Kidney capillary endothelial cell (primary cell): ENCODE measurements around the gene FAM171A2.
A peak's percentile ranks its signal among the peaks of the same experiment; 100 is the strongest.
"Not testable (repeated sequence)": the region's sequence is repeated elsewhere in the genome, so short reads cannot be mapped to it uniquely, and the experiment has no call there.

Source experiments
- DNase-seq: peaks from one replicate; pipeline ENCODE4 v3.0.0-alpha.2; 2018; ENCODE audit warnings: low spot score

The FAM171A2 gene

GRCh38 chr17:44363613-44364159 lies at the start of gene FAM171A2:
TSS of gene FAM171A2 (minus strand) at chr17:44363853. CDS start at chr17:44363714, 139 bp downstream.
- DNase-seq = peak; percentile 44

- no peak for DNase-seq
Measured at GRCh38 chr17:44409309-44410028, 45.8 kb upstream of the FAM171A2 start.

GRCh38 chr17:44408786-44409185 lies 45.1 kb upstream of the FAM171A2 start:
- DNase-seq = no peak

DNA sequence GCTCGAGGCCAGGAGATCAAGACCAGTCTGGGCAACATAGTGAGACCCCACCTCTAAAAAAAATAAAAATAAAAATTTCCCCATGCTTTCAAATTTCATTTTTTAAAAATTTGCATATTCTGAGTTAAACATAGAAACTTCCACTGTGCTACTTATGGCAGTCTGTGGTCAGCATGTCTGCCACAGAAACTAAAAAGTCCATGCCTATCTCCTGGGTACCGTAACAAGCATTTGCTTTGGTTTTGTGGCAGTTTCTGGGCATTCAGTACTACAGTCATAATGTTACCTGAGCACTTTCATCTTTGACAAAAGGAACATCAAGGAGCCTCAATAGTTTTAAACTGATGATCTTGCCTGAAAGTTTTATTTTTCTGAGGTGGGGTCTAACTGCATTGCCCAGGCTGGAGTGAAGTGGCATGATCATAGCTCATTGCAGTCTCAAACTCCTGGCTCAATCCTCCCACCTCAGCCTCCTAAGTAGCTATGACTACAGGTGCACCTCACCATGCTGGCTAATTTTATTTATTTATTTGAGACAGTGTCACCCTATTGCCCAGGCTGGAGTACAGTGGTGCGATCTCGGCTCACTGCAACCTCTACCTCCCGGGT lies 39.0 kb upstream of the FAM171A2 start:
- DNase-seq = no peak

DNA sequence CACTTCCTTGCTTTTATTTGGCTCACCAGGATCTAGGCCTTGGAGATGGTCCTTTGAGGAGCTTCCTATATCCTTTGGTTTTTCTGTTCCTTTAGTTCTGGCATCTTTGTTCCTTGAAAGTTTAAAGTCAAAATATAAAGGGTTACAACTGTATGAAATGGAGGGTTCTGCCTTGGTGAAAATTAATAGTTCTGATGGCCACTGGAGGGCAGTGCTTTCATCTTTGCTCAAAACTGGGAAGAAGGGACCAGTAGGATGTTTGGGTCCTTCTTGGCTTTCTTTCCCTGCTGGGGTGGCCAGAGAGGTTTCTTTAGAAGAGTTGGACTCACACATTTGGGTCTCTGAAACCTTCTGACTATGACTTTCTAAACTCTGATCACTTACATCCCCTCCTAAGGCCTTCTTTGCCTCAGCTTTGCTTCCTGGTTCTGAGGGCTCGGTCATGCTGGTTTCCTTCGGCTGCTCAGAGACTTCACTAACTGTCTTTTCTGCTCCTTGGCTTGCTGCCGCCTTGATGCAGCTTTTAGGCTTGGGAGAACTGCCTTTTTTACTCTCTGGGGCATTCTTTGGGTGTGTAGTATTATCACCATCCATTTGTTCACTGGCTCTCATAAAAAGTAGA lies 36.7 kb upstream of the FAM171A2 start:
- no peak for DNase-seq

GRCh38 chr17:44398692-44399691 lies 35.3 kb upstream of the FAM171A2 start:
- DNase-seq = no peak

DNA sequence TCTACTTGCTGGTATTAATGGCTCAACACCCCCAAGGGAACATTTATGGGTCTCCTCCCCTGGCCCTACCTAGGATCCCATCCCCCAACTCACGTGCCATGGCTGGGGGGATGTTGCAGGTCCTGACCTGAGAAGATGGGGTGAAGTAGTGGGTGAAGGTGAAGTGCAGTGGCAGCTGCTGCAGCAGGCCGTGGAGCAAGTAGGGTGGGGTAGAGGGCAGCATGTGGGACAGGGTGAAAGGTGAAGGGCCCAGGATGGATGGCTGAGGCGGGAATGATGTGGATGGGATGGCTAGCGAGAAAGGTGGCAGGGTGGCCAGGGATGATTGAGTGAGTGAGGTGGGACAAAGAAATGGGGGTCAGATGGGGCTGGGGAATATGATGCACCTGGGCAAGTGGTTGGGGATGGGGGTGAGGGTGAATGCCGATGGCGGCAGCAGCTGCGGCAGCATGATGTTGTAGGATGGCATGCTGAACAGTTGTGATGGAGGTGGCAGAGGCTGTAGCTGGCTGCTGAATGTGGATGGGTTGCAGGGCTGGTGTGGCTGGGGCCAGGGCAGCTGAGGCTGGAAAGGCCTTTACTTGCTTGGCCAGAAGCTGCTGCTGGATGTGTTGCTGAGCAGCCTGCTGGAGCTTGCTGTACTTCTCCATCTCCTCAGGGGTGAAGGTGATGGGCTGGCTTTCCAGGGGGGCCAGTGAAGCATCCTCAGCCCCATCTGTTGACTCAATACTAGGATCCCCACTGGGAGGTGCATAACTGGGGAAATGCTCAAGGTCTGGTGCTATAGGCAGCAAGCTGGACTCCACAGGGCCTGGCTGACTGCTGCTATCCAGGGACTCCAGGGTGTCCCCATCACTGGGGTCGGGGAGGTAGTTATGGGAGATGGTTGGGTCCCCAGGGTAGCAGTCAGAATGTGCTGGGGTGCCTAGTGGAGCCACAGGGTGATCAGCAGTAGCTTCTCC lies 34.1 kb upstream of the FAM171A2 start:
- no peak for DNase-seq

DNA sequence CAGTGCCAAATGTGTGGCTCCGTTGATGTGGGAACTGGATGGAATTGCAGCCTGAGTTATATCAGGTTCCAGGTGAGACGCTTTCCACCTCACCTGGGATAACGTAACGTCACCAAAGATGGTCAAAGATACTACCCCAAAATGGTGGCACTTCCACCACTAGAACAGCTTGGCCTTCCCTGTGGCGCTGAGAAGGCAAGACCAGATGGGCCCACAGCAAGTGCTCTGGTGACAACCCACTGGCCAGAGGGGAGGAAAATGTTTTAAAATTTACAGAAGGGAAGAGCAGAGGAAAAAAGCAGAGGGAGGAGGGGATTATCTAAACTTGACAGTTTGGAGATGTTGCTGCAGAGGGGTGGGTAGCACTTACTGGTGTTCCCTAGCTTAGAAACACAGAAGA lies 33.3 kb upstream of the FAM171A2 start:
- no peak for DNase-seq

DNA sequence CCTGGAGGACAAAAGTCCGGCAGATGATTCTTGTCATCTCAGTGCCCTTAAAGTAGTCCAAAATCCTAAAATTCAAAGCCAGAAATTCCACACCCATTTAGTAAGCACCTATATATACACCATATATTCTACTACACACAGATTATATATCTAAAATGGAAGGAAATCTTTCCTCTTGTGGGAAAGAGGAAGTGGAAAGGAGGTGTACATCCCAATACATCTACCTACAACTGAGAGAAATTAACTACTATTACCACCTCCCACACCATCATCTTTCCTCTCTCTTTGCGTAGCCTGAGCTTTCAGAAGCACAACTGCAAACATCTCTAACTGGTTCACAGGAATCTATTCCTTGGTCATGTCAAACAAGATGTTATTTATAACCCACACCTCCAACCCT lies 31.2 kb upstream of the FAM171A2 start:
- DNase-seq = no peak

DNA sequence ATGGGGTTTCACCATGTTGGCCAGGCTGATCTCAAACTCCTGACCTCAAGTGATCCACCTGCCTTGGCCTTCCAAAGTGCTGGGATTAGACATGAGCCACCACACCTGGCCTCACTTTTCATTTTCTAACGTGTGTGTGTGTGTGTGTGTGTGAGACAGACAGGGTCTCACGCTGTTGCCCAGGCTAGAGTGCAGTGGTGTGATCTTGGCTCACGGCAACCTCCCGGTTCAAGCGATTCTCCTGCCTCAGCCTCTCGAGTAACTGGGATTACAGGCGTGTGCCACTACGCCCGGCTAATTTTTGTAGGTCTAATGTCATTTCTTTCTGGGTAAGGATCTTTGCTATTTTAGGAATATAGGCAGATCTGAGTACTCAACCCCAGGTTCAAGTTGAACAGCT lies 30.5 kb upstream of the FAM171A2 start:
- not testable (repeated sequence) for DNase-seq

- no peak for DNase-seq
Measured at GRCh38 chr17:44390250-44390870, 26.7 kb upstream of the FAM171A2 start.

DNA sequence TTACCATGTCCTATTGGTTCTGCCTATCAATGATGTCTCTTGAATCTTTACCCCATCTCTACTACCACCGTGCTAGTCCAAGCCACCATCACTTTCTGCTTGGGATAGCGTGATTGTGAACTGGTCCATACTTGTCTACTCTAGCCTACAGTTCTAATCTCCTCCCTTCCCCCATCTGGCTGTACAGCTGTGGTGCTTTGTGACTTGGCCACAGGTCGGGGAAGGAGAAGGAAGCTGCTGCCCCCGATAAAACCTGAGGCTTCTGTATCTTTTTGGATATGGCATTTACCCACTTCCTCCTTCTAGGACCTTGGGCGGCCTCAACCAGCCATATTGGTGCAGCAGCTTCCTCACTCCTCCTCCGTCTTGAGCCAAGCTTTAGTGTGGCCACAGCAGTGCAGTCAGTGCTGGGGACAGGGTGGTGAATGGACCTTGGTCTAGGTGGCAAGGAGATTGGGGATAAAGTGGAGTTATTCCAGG lies 26.1 kb upstream of the FAM171A2 start:
- DNase-seq = no peak

- no peak for DNase-seq
Measured at GRCh38 chr17:44389281-44389680, 25.6 kb upstream of the FAM171A2 start, which contains the start of gene ITGA2B. TSS of gene ITGA2B (minus strand) at chr17:44389649. CDS start at chr17:44389473, 176 bp downstream.

GRCh38 chr17:44387804-44388203 lies 24.2 kb upstream of the FAM171A2 start:
- no peak for DNase-seq

DNA sequence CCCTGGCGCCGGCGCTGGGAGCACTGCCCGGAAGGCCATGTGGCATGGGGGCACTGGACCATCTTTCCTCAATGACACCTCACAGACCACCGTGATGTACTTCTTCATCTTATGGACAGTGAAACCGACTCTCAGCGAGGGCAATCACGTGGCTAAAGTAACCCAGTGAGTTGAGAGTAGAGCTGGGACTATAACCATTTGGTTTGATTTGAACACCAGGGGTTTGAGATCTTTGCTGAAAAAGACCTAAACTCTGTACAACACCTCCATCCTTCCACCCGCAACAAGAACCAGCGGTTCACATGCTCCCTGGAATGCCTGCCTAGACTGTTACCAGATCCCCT lies 22.5 kb upstream of the FAM171A2 start:
- DNase-seq = no peak

DNA sequence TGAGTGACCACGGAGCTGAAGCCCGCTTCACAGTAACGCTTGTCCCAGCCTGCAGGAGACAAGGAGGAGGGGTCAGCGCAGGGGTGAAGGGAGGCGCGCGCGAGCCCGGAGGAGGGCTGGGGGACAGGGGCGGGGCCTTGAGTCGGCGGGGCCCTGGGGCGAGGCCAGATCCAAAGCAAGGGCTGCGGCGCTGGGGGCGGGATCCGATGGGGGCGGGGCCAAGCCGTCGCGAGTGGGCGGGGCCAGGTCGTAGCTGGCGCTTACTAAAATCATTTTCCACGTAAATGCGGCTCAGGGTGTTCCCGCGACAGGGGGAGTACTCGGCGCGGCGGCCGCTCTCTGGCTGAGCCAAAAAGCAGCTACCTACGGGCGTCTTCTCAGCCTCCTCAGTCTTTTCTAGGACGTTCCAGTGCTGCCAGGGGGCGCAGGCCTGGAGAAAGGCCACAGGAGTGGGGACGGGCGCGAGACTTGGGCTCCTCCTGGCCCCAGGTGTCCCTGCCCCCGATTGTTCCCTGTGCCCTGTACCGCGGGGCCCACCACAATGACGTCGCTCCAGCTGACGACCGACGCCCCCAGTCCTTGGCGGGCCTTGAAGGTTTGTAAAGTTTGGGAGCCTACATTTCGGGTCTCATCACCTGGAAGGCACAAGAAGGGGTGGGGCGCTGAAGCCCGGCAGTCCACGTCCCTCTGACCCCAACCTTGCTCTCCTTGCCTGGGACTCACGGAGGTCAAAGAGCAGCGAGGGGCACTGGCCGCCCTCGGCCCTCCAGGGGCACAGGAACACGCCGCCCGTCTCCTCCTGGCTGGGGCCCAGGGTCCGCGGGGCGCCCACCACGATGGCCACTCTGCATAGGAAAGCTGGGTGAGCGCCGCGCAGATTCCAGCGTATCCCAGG lies 21.9 kb upstream of the FAM171A2 start:
- DNase-seq = no peak

GRCh38 chr17:44384823-44385286 lies 21.2 kb upstream of the FAM171A2 start:
- DNase-seq = no peak

GRCh38 chr17:44384281-44384822 lies 20.7 kb upstream of the FAM171A2 start:
- no peak for DNase-seq

GRCh38 chr17:44383861-44384260 lies 20.2 kb upstream of the FAM171A2 start:
- DNase-seq = no peak
